ENCODE results near the gene IGLL5.

IGLL5 gene

GRCh38 chr22:22887621-22888503, at the start of gene IGLL5:
TSS of gene IGLL5 (plus strand) at chr22:22887816. CDS start at chr22:22888054, 238 bp downstream.
- TF ChIP-seq CTCF (IDR thresholded peaks at IDR 0.05; ENCODE audit: borderline replicate concordance, insufficient read depth, low read depth, low read length): no peak
- H3K4me3 ChIP-seq (ENCODE audit: low read depth, low read length): peak within 1 kb of the TSS; percentile 62

GRCh38 chr22:22838148-22838786, 49.3 kb upstream of the IGLL5 start:
- H3K4me3 ChIP-seq (ENCODE audit: low read depth, low read length): no peak overlapping the region
- TF ChIP-seq CTCF (IDR thresholded peaks at IDR 0.05; ENCODE audit: borderline replicate concordance, insufficient read depth, low read depth, low read length): no peak

GRCh38 chr22:22839570-22840314, 47.9 kb upstream of the IGLL5 start:
- no peak for TF ChIP-seq CTCF (IDR thresholded peaks at IDR 0.05; ENCODE audit: borderline replicate concordance, insufficient read depth, low read depth, low read length)
- H3K4me3 ChIP-seq (ENCODE audit: low read depth, low read length): no peak overlapping the region

GRCh38 chr22:22840780-22841179, 46.8 kb upstream of the IGLL5 start:
- no peak for TF ChIP-seq CTCF (IDR thresholded peaks at IDR 0.05; ENCODE audit: borderline replicate concordance, insufficient read depth, low read depth, low read length)
- H3K4me3 ChIP-seq (ENCODE audit: low read depth, low read length): no peak overlapping the region

GRCh38 chr22:22841598-22841997, 46.0 kb upstream of the IGLL5 start:
- H3K4me3 ChIP-seq (ENCODE audit: low read depth, low read length): no peak overlapping the region
- TF ChIP-seq CTCF (IDR thresholded peaks at IDR 0.05; ENCODE audit: borderline replicate concordance, insufficient read depth, low read depth, low read length): no peak

GRCh38 chr22:22842085-22842484, 45.5 kb upstream of the IGLL5 start:
- no peak for TF ChIP-seq CTCF (IDR thresholded peaks at IDR 0.05; ENCODE audit: borderline replicate concordance, insufficient read depth, low read depth, low read length)
- H3K4me3 ChIP-seq (ENCODE audit: low read depth, low read length): no peak overlapping the region

All from GM12875 (cell line).